Fibroblast of skin of right biceps (primary cell): Measurements from ENCODE around the gene NTRK3.

Experiments
- DNase-seq: peaks from one replicate; pipeline ENCODE4 v3.0.0-alpha.2; 2013

NTRK3 gene

GRCh38 chr15:88256279-88257230 is at the start of gene NTRK3:
TSS of gene NTRK3 (minus strand) at chr15:88256739. CDS start at chr15:88256153, 586 bp downstream.
- peak; percentile 35 for DNase-seq

GRCh38 chr15:88303395-88303794 is 46.9 kb upstream of the NTRK3 start:
- DNase-seq, result no peak

- no peak for DNase-seq
Measured at GRCh38 chr15:88302373-88302772, 45.8 kb upstream of the NTRK3 start.

GRCh38 chr15:88301311-88301710 is 44.8 kb upstream of the NTRK3 start:
- DNase-seq, result no peak

- no peak for DNase-seq
Measured at GRCh38 chr15:88300861-88301260, 44.3 kb upstream of the NTRK3 start.

- no peak for DNase-seq
Measured at GRCh38 chr15:88300089-88300488, 43.5 kb upstream of the NTRK3 start.

GRCh38 chr15:88299497-88299896 is 43.0 kb upstream of the NTRK3 start:
- DNase-seq, result no peak

GRCh38 chr15:88288661-88289060 is 32.1 kb upstream of the NTRK3 start:
- DNase-seq, result no peak

- no peak for DNase-seq
Measured at GRCh38 chr15:88288206-88288605, 31.7 kb upstream of the NTRK3 start.

GRCh38 chr15:88284318-88284998 is 27.9 kb upstream of the NTRK3 start:
- no peak for DNase-seq

GRCh38 chr15:88282614-88283013 is 26.1 kb upstream of the NTRK3 start:
- no peak for DNase-seq

- DNase-seq, result no peak
Measured at GRCh38 chr15:88276821-88277410, 20.4 kb upstream of the NTRK3 start.

- DNase-seq, result no peak
Measured at GRCh38 chr15:88275804-88276203, 19.3 kb upstream of the NTRK3 start.

- peak; percentile 58 for DNase-seq
Measured at GRCh38 chr15:88274553-88275460, 18.3 kb upstream of the NTRK3 start.

- DNase-seq, result no peak
Measured at GRCh38 chr15:88272421-88272820, 15.9 kb upstream of the NTRK3 start.

- DNase-seq, result no peak
Measured at GRCh38 chr15:88269356-88270062, 13.0 kb upstream of the NTRK3 start.

GRCh38 chr15:88267720-88268119 is 11.2 kb upstream of the NTRK3 start:
- no peak for DNase-seq

GRCh38 chr15:88266170-88266569 is 9.6 kb upstream of the NTRK3 start:
- DNase-seq, result no peak

GRCh38 chr15:88264622-88265021 is 8.1 kb upstream of the NTRK3 start:
- DNase-seq, result no peak

GRCh38 chr15:88262064-88262463 is 5.5 kb upstream of the NTRK3 start:
- DNase-seq, result no peak

GRCh38 chr15:88258093-88258641 is 1.6 kb upstream of the NTRK3 start:
- peak; percentile 37 for DNase-seq
